K562 (cell line): ENCODE data around the gene MVB12B. TPM values are rescaled to one million over a fixed set of nuclear protein-coding genes. Genes with fewer than 3 reads are reported as not detected.

Source experiments
- ATAC-seq: fragments of 200-7000 bp; cut with Tn5 transposase; 3 replicates; pipeline ENCODE4 v1.9.1; 2020; ENCODE audit warnings: moderate library complexity
- BruUV-seq: library from RNA; stranded (reverse); fragments of 400-500 nt; replicated peaks from 2 replicates; lab custom pipeline; 2021; lab: Mats Ljungman, UMichigan
- CTCF ChIA-PET: fragments of 300-600 bp; formaldehyde crosslinking; extraction: SDS; loops from one replicate; lab custom pipeline; 2021; ENCODE audit warnings: low intra/inter-chr PET ratio; lab: Yijun Ruan, JAX
- POLR2A ChIA-PET: fragments of 300-600, 350-650 bp; sonication (Branson Sonifier 250); formaldehyde crosslinking; extraction: SDS; loops from one replicate; lab custom pipeline; 2021; ENCODE audit warnings: antibody characterized with exemption, inconsistent platforms; lab: Yijun Ruan, JAX
- DNase-seq, 4 experiments: peaks; one replicate each; pipeline versions ENCODE4 v3.0.0 to v3.0.0-alpha.2; 2011 to 2018; ENCODE audit warnings: low spot score in 3 of 4, mixed read lengths in 3 of 4; ENCODE audit errors: extremely low read depth in 1 of 4
- FAIRE-seq: peaks from 2 replicates; lab custom pipeline; 2011; peaks lifted over from hg19 to GRCh38; lab: Jason Lieb, UNC
- H2AFZ ChIP-seq: 2 replicates; pipeline ENCODE4 v1.6.0; 2011; ENCODE audit warnings: low read depth, low read length, control low read depth, inconsistent platforms
- H3K27ac ChIP-seq: fragments of 200-600 bp; 3 replicates; pipeline ENCODE4 v1.8.0; 2011; ENCODE audit warnings: low read depth, mild to moderate bottlenecking, control low read depth, inconsistent platforms, low read length, moderate library complexity, mixed read lengths; ENCODE audit errors: extremely low read depth
- H3K27me3 ChIP-seq, 2 experiments: fragments of 300-600 bp in 1 of 2; 2 replicates in 1 of 2; 3 replicates in 1 of 2; pipeline versions ENCODE4 v1.6.0 to v1.8.0; 2011; ENCODE audit warnings: inconsistent platforms in 2 of 2, low read length in 2 of 2, mild to moderate bottlenecking in 1 of 2, mixed read lengths in 1 of 2, moderate library complexity in 1 of 2; ENCODE audit not compliant: control insufficient read depth in 2 of 2, insufficient read depth in 2 of 2
- H3K36me3 ChIP-seq: fragments of 300-600 bp; 3 replicates; pipeline ENCODE4 v1.8.0; 2011; ENCODE audit warnings: mild to moderate bottlenecking, low read length, inconsistent platforms; ENCODE audit not compliant: control insufficient read depth, insufficient read depth
- H3K4me1 ChIP-seq, 2 experiments: fragments of 200-600 bp in 1 of 2; replicated peaks in 1 of 2; 2 replicates in 1 of 2; 3 replicates in 1 of 2; pipeline versions ENCODE4 v1.5.1 to v1.8.0; 2011; ENCODE audit warnings: inconsistent platforms in 2 of 2, low read length in 2 of 2, mild to moderate bottlenecking in 1 of 2, mixed read lengths in 1 of 2, moderate library complexity in 1 of 2; ENCODE audit not compliant: control insufficient read depth in 2 of 2, insufficient read depth in 2 of 2
- H3K4me2 ChIP-seq: 2 replicates; pipeline ENCODE4 v1.6.1; 2011; ENCODE audit warnings: low read length, control low read depth, inconsistent platforms, mixed read lengths; ENCODE audit not compliant: insufficient read depth
- H3K4me3 ChIP-seq: fragments of 200-600 bp; sonication (generic), shearing (Covaris generic); 2 replicates; pipeline ENCODE4 v1.5.1; 2016; ENCODE audit warnings: control low read depth, inconsistent platforms
- H3K79me2 ChIP-seq: fragments of 200-600 bp; 3 replicates; pipeline ENCODE4 v1.8.0; 2011; ENCODE audit warnings: low read length, inconsistent platforms; ENCODE audit not compliant: control insufficient read depth, insufficient read depth
- H3K9ac ChIP-seq, 2 experiments: 2 replicates each; pipeline versions ENCODE4 v1.6.0 to v1.6.1; 2011; ENCODE audit warnings: low read depth in 2 of 2, low read length in 2 of 2, control low read depth in 1 of 2, inconsistent platforms in 1 of 2, mild to moderate bottlenecking in 1 of 2, mixed read lengths in 1 of 2; ENCODE audit not compliant: insufficient read depth in 1 of 2
- H3K9me1 ChIP-seq: one replicate; pipeline ENCODE4 v1.6.0; 2011; ENCODE audit warnings: inconsistent platforms, mild to moderate bottlenecking, low read length, moderate library complexity; ENCODE audit not compliant: control insufficient read depth, insufficient read depth
- H3K9me3 ChIP-seq: replicated peaks from 2 replicates; pipeline ENCODE4 v1.5.1; 2011; ENCODE audit warnings: low read depth, low read length, inconsistent platforms; ENCODE audit not compliant: control insufficient read depth, insufficient read depth
- H4K20me1 ChIP-seq: replicated peaks from 2 replicates; pipeline ENCODE4 v1.6.1; 2011; ENCODE audit warnings: low read length, inconsistent platforms, mixed read lengths; ENCODE audit not compliant: control insufficient read depth, insufficient read depth
- BRF1 ChIP-seq: IDR thresholded peaks from 3 replicates; pipeline ENCODE4 v1.6.1; 2011; ENCODE audit warnings: borderline replicate concordance, mild to moderate bottlenecking; ENCODE audit not compliant: insufficient read length; ENCODE audit errors: extremely low read depth
- CREB3 ChIP-seq: fragments of 450-650 bp; conservative IDR thresholded peaks from 2 replicates; pipeline ENCODE4 v1.6.1; 2016; ENCODE audit warnings: missing genetic modification characterization, low read depth, mild to moderate bottlenecking, missing compliant biosample characterization, moderate library complexity
- ELK3 ChIP-seq: fragments of 450-650 bp; formaldehyde crosslinking; IDR thresholded peaks from 2 replicates; pipeline ENCODE4 v1.4.0; 2020; ENCODE audit warnings: mild to moderate bottlenecking
- ESRRA ChIP-seq: fragments of 450-650 bp; IDR thresholded peaks from 2 replicates; pipeline ENCODE4 v1.6.1; 2014; ENCODE audit warnings: low read depth, mild to moderate bottlenecking, moderate library complexity, borderline replicate concordance
- FOXK2 ChIP-seq, 2 experiments: fragments of 450-650 bp; IDR thresholded peaks in 1 of 2; conservative IDR thresholded peaks in 1 of 2; 2 replicates each; pipeline ENCODE4 v1.6.1; 2016; ENCODE audit warnings: low read depth in 2 of 2, mild to moderate bottlenecking in 1 of 2
- GTF2A2 ChIP-seq: IDR thresholded peaks from 2 replicates; pipeline ENCODE4 v1.6.1; 2016; ENCODE audit warnings: mild to moderate bottlenecking, missing genetic modification characterization, missing compliant biosample characterization
- NR1H2 ChIP-seq: sonication (generic); formaldehyde crosslinking; IDR thresholded peaks from 2 replicates; pipeline ENCODE4 v1.4.0; 2020; ENCODE audit warnings: mild to moderate bottlenecking, missing genetic modification reagents
- RBM25 ChIP-seq: fragments of 200-400 bp; formaldehyde crosslinking; IDR thresholded peaks from 2 replicates; pipeline ENCODE4 v1.6.1; 2018; ENCODE audit warnings: low read length, low read depth, moderate library complexity; ENCODE audit not compliant: severe bottlenecking
- SMARCE1 ChIP-seq: fragments of 450-650 bp; IDR thresholded peaks from 2 replicates; pipeline ENCODE4 v1.7.1; 2016; ENCODE audit warnings: mild to moderate bottlenecking
- TAF7 ChIP-seq: fragments of 450-650 bp; IDR thresholded peaks from 2 replicates; pipeline ENCODE4 v1.6.1; 2016; ENCODE audit warnings: missing genetic modification characterization, missing compliant biosample characterization
- THAP7 ChIP-seq: fragments of 250-450 bp; sonication (Bioruptor Pico); IDR thresholded peaks from 2 replicates; pipeline ENCODE4 v1.5.0; 2021
- THRAP3 ChIP-seq: fragments of 450-650 bp; IDR thresholded peaks from 2 replicates; pipeline ENCODE4 v1.6.1; 2016; ENCODE audit warnings: mild to moderate bottlenecking, inconsistent platforms, borderline replicate concordance
- ZBTB49 ChIP-seq: sonication (generic); formaldehyde crosslinking; IDR thresholded peaks from 2 replicates; pipeline ENCODE4 v1.8.0; 2022; ENCODE audit warnings: missing genetic modification reagents, mild to moderate bottlenecking, borderline replicate concordance
- ZNF12 ChIP-seq: sonication (generic); formaldehyde crosslinking; IDR thresholded peaks from 2 replicates; pipeline ENCODE4 v1.4.0; 2020; ENCODE audit warnings: mild to moderate bottlenecking, missing genetic modification reagents
- ZNF121 ChIP-seq: sonication (generic); formaldehyde crosslinking; conservative IDR thresholded peaks from 2 replicates; pipeline ENCODE4 v1.8.0; 2022; ENCODE audit warnings: missing genetic modification reagents
- ZNF124 ChIP-seq: sonication (generic); formaldehyde crosslinking; IDR thresholded peaks from 2 replicates; pipeline ENCODE4 v1.8.1; 2022; ENCODE audit warnings: missing genetic modification reagents
- ZNF165 ChIP-seq: fragments of 250-450 bp; sonication (Bioruptor Pico); IDR thresholded peaks from 2 replicates; pipeline ENCODE4 v1.4.0; 2020; ENCODE audit warnings: borderline replicate concordance
- ZNF780A ChIP-seq: fragments of 250-450 bp; sonication (Bioruptor Pico); IDR thresholded peaks from 2 replicates; pipeline ENCODE4 v1.5.0; 2021; ENCODE audit warnings: mild to moderate bottlenecking
- WGBS: fragments of 100-300 bp; shearing (Covaris generic); methylation state at CpG from one replicate; pipeline ENCODE4 v1.1.6; 2016; ENCODE audit warnings: low coverage, mixed read lengths; ENCODE audit not compliant: insufficient coverage; ENCODE audit errors: missing lambda C conversion rate; 5-methylcytosine and 5-hydroxymethylcytosine counted together
- in situ Hi-C: fragments of 300-500 bp; cut with MboI; formaldehyde crosslinking; loops from 4 replicates; pipeline ENCODE4 v1.15.0; 2018; ENCODE audit warnings: inconsistent platforms, mixed read lengths
- intact Hi-C: fragments of 100-400 bp; cut with micrococcal nuclease; formaldehyde crosslinking; loops from 2 replicates; pipeline ENCODE4 v1.14.2; 2022
- polyA plus RNA-seq, 8 experiments: library from polyadenylated mRNA; depleted of rRNA in 4 of 8; stranded (reverse) in 5 of 8; unstranded in 3 of 8; fragments of >200 nt; fragmentation: Nextera tagmentation in 2 of 8; fragmentation: Illumina TruSeq in 1 of 8; extraction: Ambion mirVana in 2 of 8; extraction: Trizol in 1 of 8; gene quantifications; 2 replicates each; pipeline versions ENCODE4 v1.2.1 to v1.2.3, GENCODE V29; 2011 to 2014; ENCODE audit warnings: inconsistent platforms in 1 of 8, missing spikeins in 1 of 8
- total RNA-seq, 7 experiments: library from RNA; depleted of rRNA in 6 of 7; stranded (reverse); fragments of >200 nt in 6 of 7; fragmentation: Illumina TruSeq in 2 of 7; extraction: Trizol in 2 of 7; gene quantifications; 2 replicates each; pipeline versions ENCODE4 v1.2.1 to v1.2.3, GENCODE V29; 2011 to 2021; ENCODE audit warnings: low replicate concordance in 1 of 7

Gene MVB12B
- total and polyA plus RNA-seq, 9 of the 15 experiments (the other 6 are each of a cell fraction or from before 2014, with no cell fraction given), result not detected

GRCh38 chr9:126389992-126390391 is 63.4 kb downstream of the MVB12B start (continued):
- TF ChIP-seq BRF1, result no peak
- no peak for TF ChIP-seq RBM25
- no peak for TF ChIP-seq ZNF12 (CRISPR knock-in tag)
- no peak for TF ChIP-seq ESRRA
- no peak for TF ChIP-seq SMARCE1
- TF ChIP-seq, all 486 proteins: peak for 0

- BruUV-seq, result no TSS peak
- H3K9ac ChIP-seq, result no peak overlapping the region
- no peak overlapping the region for H3K4me3 ChIP-seq
- ATAC-seq (no peak), DNase-seq (no peak), FAIRE-seq (no peak)
- H3K79me2 ChIP-seq, result no peaks in the 10 kb centered on the region
- WGBS, result under 1% methylated on average over 9 of the region's 9 CpGs
- no peaks in the 10 kb centered on the region for H3K9me1 ChIP-seq
- no peaks in the 10 kb centered on the region for H3K9me3 ChIP-seq
- in situ Hi-C loops (loop anchor here (10.0 kb wide), 1 partner anchor 986 kb away; no protein-coding TSS in a partner anchor), intact Hi-C loops (no loop called here)
- H3K4me2 ChIP-seq, result no peak overlapping the region
- POLR2A ChIA-PET, result no interaction called here
- peaks cover 22 to 53% of the 10 kb centered on the region in 2 experiments for H3K27me3 ChIP-seq
- H3K4me1 ChIP-seq, result no peaks in the 10 kb centered on the region
- no peak overlapping the region for H3K27ac ChIP-seq
- H2AFZ ChIP-seq, result no peak overlapping the region
- H4K20me1 ChIP-seq, result 0 out of 2 replicates have a peak, but pooled peaks cover 9% of the 10 kb centered on the region
- CTCF ChIA-PET, result no interaction called here
- H3K36me3 ChIP-seq, result no peaks in the 10 kb centered on the region
- TF ChIP-seq ZNF121 (CRISPR knock-in tag), result no peak
- TF ChIP-seq ZNF165 (CRISPR knock-in tag), result no peak
- TF ChIP-seq GTF2A2 (tag), result no peak
- TF ChIP-seq ZNF124 (CRISPR knock-in tag), result no peak
- no peak for TF ChIP-seq ESRRA
- TF ChIP-seq FOXK2 (conservative IDR thresholded peaks at IDR 0.05 in 1 of 2, IDR thresholded peaks at IDR 0.05 in 1 of 2; ENCODE audit: low read depth in 2 of 2), result no peak
- TF ChIP-seq NR1H2 (CRISPR knock-in tag), result no peak
- no peak for TF ChIP-seq TAF7 (tag)
- TF ChIP-seq ELK3 (CRISPR knock-in tag), result no peak
- TF ChIP-seq THRAP3, result no peak
- no peak for TF ChIP-seq ZBTB49 (CRISPR knock-in tag)
- TF ChIP-seq CREB3 (tag), result no peak
- no peak for TF ChIP-seq THAP7
- no peak for TF ChIP-seq ZNF780A (CRISPR knock-in tag)
These were observed 64.3 kb downstream of the MVB12B start for GRCh38 chr9:126390923-126391322.
